ENCODE measurements around the gene RFX6.

Gene RFX6

GRCh38 chr6:116929825-116930224, 52.8 kb downstream of the RFX6 start:
- DNase-seq (ENCODE audit: low spot score), result no peak
- no peak for TF ChIP-seq CTCF (IDR thresholded peaks at IDR 0.05; ENCODE audit: extremely low read depth, missing control alignments)

- TF ChIP-seq CTCF (IDR thresholded peaks at IDR 0.05; ENCODE audit: extremely low read depth, missing control alignments), result no peak
- no peak for DNase-seq (ENCODE audit: low spot score)
Measured at GRCh38 chr6:116931456-116931855, 54.4 kb downstream of the RFX6 start.

- no peak for TF ChIP-seq CTCF (IDR thresholded peaks at IDR 0.05; ENCODE audit: extremely low read depth, missing control alignments)
- DNase-seq (ENCODE audit: low spot score), result no peak
Measured at GRCh38 chr6:116932496-116932895, 55.5 kb downstream of the RFX6 start.

GRCh38 chr6:116933485-116933884, 56.4 kb downstream of the RFX6 start:
- DNase-seq (ENCODE audit: low spot score), result no peak
- no peak for TF ChIP-seq CTCF (IDR thresholded peaks at IDR 0.05; ENCODE audit: extremely low read depth, missing control alignments)

- TF ChIP-seq CTCF (IDR thresholded peaks at IDR 0.05; ENCODE audit: extremely low read depth, missing control alignments), result no peak
Measured at GRCh38 chr6:116938305-116938704, 61.3 kb downstream of the RFX6 start.

GRCh38 chr6:116941727-116942126, 64.7 kb downstream of the RFX6 start:
- DNase-seq (ENCODE audit: low spot score), result no peak
- TF ChIP-seq CTCF (IDR thresholded peaks at IDR 0.05; ENCODE audit: extremely low read depth, missing control alignments), result no peak

More at GRCh38 chr6:116938305-116938704, 61.3 kb downstream of the RFX6 start:
- DNase-seq (ENCODE audit: low spot score), result no peak

- TF ChIP-seq CTCF (IDR thresholded peaks at IDR 0.05; ENCODE audit: extremely low read depth, missing control alignments), result no peak
- no peak for DNase-seq (ENCODE audit: low spot score)
Measured at GRCh38 chr6:116945809-116946208, 68.8 kb downstream of the RFX6 start.
